Measurements from ENCODE around the gene SSUH2.
"Not testable (repeated sequence)": the region's sequence is repeated elsewhere in the genome, so short reads cannot be mapped to it uniquely, and the experiment has no call there.

The SSUH2 gene

GRCh38 chr3:8658306-8659212, 14.0 kb upstream of the SSUH2 start:
- no peak for DNase-seq (ENCODE audit: low read depth)

GRCh38 chr3:8657804-8658305, 13.3 kb upstream of the SSUH2 start:
- no peak for DNase-seq (ENCODE audit: low read depth)

- DNase-seq (ENCODE audit: low read depth) = no peak
These were observed 11.6 kb upstream of the SSUH2 start for GRCh38 chr3:8656240-8656639.

GRCh38 chr3:8655387-8655835, 10.8 kb upstream of the SSUH2 start:
- DNase-seq (ENCODE audit: low read depth) = no peak

- DNase-seq (ENCODE audit: low read depth) = not testable (repeated sequence)
These were observed 10.2 kb upstream of the SSUH2 start for GRCh38 chr3:8654572-8655329.

GRCh38 chr3:8653800-8654408, 9.3 kb upstream of the SSUH2 start:
- DNase-seq (ENCODE audit: low read depth) = no peak

GRCh38 chr3:8652324-8652987, 7.9 kb upstream of the SSUH2 start:
- no peak for DNase-seq (ENCODE audit: low read depth)

GRCh38 chr3:8651418-8652323, 7.1 kb upstream of the SSUH2 start:
- DNase-seq (ENCODE audit: low read depth) = no peak

- DNase-seq (ENCODE audit: low read depth) = no peak
These were observed 6.2 kb upstream of the SSUH2 start for GRCh38 chr3:8650583-8651416.

- no peak for DNase-seq (ENCODE audit: low read depth)
These were observed 5.2 kb upstream of the SSUH2 start for GRCh38 chr3:8649757-8650156.

- DNase-seq (ENCODE audit: low read depth) = no peak
These were observed 4.5 kb upstream of the SSUH2 start for GRCh38 chr3:8648909-8649741.

GRCh38 chr3:8647137-8647985, 2.8 kb upstream of the SSUH2 start:
- DNase-seq (ENCODE audit: low read depth) = no peak

GRCh38 chr3:8646313-8646938, 1.8 kb upstream of the SSUH2 start:
- no peak for DNase-seq (ENCODE audit: low read depth)

GRCh38 chr3:8645712-8646111, 1.1 kb upstream of the SSUH2 start:
- DNase-seq (ENCODE audit: low read depth) = no peak

GRCh38 chr3:8643693-8644365, 769 bp downstream of the SSUH2 start:
- no peak for DNase-seq (ENCODE audit: low read depth)

GRCh38 chr3:8642001-8642400, 2.6 kb downstream of the SSUH2 start:
- DNase-seq (ENCODE audit: low read depth) = no peak

- no peak for DNase-seq (ENCODE audit: low read depth)
These were observed 3.1 kb downstream of the SSUH2 start for GRCh38 chr3:8641472-8641871.
